ENCODE data around the gene PLA1A.

Gene PLA1A

DNA sequence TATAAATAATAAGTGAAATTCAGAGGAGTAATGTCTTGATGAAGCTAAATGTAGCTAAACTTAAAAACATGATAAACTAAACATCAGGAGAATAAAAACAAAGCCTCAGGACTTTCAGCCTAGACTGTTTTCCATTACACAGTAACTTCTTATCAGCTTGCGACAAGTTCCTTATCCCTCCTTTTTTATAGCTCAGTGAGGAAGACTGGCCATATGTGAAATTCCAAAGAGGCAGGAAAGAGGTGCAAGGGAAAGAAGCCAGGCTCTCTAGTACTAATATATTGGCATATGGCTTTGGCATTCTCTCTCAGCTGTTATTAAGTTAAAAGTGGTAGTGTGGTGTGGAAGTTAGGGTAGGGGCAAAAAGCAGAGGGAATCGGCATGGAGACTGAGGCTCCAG is 75.1 kb downstream of the PLA1A start:
- H3K9ac ChIP-seq = no peak overlapping the region
- no peaks in the 10 kb centered on the region for H3K27me3 ChIP-seq (ENCODE audit: insufficient read depth, low read depth)
- peaks cover 16% of the 10 kb centered on the region for H3K4me1 ChIP-seq (ENCODE audit: low read depth, poor library complexity, severe bottlenecking)
- no peak overlapping the region for H2AFZ ChIP-seq (ENCODE audit: low read depth)
- H3K79me2 ChIP-seq (ENCODE audit: insufficient read depth, low read depth) = peaks cover 17% of the 10 kb centered on the region
- TF ChIP-seq, protein P1, sequence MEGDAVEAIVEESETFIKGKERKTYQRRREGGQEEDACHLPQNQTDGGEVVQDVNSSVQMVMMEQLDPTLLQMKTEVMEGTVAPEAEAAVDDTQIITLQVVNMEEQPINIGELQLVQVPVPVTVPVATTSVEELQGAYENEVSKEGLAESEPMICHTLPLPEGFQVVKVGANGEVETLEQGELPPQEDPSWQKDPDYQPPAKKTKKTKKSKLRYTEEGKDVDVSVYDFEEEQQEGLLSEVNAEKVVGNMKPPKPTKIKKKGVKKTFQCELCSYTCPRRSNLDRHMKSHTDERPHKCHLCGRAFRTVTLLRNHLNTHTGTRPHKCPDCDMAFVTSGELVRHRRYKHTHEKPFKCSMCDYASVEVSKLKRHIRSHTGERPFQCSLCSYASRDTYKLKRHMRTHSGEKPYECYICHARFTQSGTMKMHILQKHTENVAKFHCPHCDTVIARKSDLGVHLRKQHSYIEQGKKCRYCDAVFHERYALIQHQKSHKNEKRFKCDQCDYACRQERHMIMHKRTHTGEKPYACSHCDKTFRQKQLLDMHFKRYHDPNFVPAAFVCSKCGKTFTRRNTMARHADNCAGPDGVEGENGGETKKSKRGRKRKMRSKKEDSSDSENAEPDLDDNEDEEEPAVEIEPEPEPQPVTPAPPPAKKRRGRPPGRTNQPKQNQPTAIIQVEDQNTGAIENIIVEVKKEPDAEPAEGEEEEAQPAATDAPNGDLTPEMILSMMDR (conservative IDR thresholded peaks at IDR 0.05; ENCODE audit: low read depth, low read length) = no peak
- H3K27ac ChIP-seq = no peak overlapping the region
- no peaks in the 10 kb centered on the region for H4K20me1 ChIP-seq (ENCODE audit: insufficient read depth)
- no peak overlapping the region for H3K4me2 ChIP-seq
- H3K36me3 ChIP-seq (ENCODE audit: insufficient read depth) = 0 out of 2 replicates have a peak, but pooled peaks cover 13% of the 10 kb centered on the region
- no peak overlapping the region for H3K4me3 ChIP-seq (IDR thresholded peaks at IDR 0.05; ENCODE audit: insufficient read depth, low read depth, low read length)

DNA sequence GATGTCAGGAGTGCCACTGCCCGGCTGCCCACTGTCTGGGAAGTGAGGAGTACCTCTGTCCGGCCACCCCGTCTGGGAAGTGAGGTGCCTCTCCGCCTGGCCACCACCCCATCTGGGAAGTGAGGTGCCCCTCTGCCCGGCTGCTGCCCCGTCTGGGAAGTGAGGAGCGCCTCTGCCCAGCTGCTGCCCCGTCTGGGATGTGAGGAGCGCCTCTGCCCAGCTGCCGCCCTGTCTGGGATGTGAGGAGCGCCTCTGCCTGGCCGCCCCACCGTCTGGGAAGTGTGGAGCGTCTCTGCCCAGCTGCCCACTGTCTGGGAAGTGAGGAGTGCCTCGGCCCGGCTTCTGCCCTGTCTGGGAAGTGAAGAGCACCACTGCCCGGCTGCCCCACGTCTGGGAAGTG is 76.2 kb downstream of the PLA1A start:
- H3K4me2 ChIP-seq = no peak overlapping the region
- H3K4me3 ChIP-seq (IDR thresholded peaks at IDR 0.05; ENCODE audit: insufficient read depth, low read depth, low read length) = no peak overlapping the region
- H3K4me1 ChIP-seq (ENCODE audit: low read depth, poor library complexity, severe bottlenecking) = peaks cover 19% of the 10 kb centered on the region
- no peak overlapping the region for H2AFZ ChIP-seq (ENCODE audit: low read depth)
- no peak overlapping the region for H3K9ac ChIP-seq
- H4K20me1 ChIP-seq (ENCODE audit: insufficient read depth) = no peaks in the 10 kb centered on the region
- 0 out of 2 replicates have a peak, but pooled peaks cover 13% of the 10 kb centered on the region for H3K36me3 ChIP-seq (ENCODE audit: insufficient read depth)
- H3K79me2 ChIP-seq (ENCODE audit: insufficient read depth, low read depth) = peaks cover 17% of the 10 kb centered on the region
- H3K27me3 ChIP-seq (ENCODE audit: insufficient read depth, low read depth) = no peaks in the 10 kb centered on the region
- H3K27ac ChIP-seq = no peak overlapping the region
- TF ChIP-seq, protein P1 (conservative IDR thresholded peaks at IDR 0.05; ENCODE audit: low read depth, low read length) = no peak

DNA sequence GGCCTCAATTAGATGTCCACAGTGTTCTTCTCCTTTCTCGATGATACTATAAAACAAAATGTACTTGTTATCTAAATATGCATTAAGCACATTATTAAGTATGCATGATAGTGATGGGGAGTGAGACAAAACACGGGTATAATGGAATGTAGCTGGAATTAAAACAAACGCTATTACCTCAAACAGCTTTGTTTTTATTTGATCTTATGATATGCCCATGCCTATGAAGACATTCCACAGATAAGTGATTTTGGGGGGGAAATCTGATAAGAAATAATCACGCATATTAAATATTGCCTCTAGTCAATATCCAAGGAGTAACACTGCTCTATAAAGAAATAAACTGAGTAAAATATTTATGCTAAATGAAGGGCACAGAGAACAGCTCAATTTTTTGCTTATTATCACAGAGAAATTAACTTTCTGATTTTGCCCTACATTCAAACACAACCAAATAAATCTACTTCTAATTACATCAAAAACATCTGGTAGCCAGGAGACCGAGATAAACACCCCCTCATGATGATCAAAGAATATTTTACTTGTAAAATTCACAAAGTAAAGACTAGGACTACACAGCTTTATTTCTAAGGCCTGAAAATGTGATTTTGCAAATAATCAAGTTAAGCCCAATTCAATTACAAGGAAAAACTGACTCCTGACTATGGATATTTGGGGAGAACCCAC is 77.6 kb downstream of the PLA1A start:
- TF ChIP-seq, protein P1 (conservative IDR thresholded peaks at IDR 0.05; ENCODE audit: low read depth, low read length) = no peak
- no peak overlapping the region for H3K27ac ChIP-seq
- no peak overlapping the region for H3K9ac ChIP-seq
- no peaks in the 10 kb centered on the region for H4K20me1 ChIP-seq (ENCODE audit: insufficient read depth)
- 0 out of 2 replicates have a peak, but pooled peaks cover 13% of the 10 kb centered on the region for H3K36me3 ChIP-seq (ENCODE audit: insufficient read depth)
- H2AFZ ChIP-seq (ENCODE audit: low read depth) = no peak overlapping the region
- H3K4me3 ChIP-seq (IDR thresholded peaks at IDR 0.05; ENCODE audit: insufficient read depth, low read depth, low read length) = no peak overlapping the region
- H3K79me2 ChIP-seq (ENCODE audit: insufficient read depth, low read depth) = peaks cover 17% of the 10 kb centered on the region
- H3K4me2 ChIP-seq = peak overlapping the region; percentile 91
- no peaks in the 10 kb centered on the region for H3K27me3 ChIP-seq (ENCODE audit: insufficient read depth, low read depth)
- peaks cover 19% of the 10 kb centered on the region for H3K4me1 ChIP-seq (ENCODE audit: low read depth, poor library complexity, severe bottlenecking)

DNA sequence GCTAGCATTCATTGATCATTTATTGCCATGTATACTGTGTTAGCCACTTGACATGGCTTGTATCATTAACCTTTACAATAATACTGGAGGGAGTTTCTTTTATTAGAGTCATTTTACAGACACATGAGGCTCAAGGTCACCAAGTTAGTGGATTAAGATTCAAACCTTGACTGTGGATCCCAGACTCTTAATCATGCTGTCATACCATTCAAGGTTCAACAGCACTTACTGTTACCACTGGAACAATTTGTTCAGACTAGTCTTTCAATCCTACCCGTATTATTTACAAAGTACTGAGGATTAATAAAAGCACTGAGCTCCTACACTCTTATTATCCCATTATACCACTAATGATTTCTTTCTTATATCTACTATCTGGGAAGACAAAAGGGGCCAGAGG is 78.3 kb downstream of the PLA1A start:
- TF ChIP-seq, protein P1 (conservative IDR thresholded peaks at IDR 0.05; ENCODE audit: low read depth, low read length) = no peak
- H3K79me2 ChIP-seq (ENCODE audit: insufficient read depth, low read depth) = peaks cover 17% of the 10 kb centered on the region

More for the DNA sequence above, 78.3 kb downstream of the PLA1A start:
- H2AFZ ChIP-seq (ENCODE audit: low read depth) = no peak overlapping the region
- peak overlapping the region; percentile 19 for H3K4me3 ChIP-seq (IDR thresholded peaks at IDR 0.05; ENCODE audit: insufficient read depth, low read depth, low read length)
- H3K36me3 ChIP-seq (ENCODE audit: insufficient read depth) = 0 out of 2 replicates have a peak, but pooled peaks cover 13% of the 10 kb centered on the region
- H3K27me3 ChIP-seq (ENCODE audit: insufficient read depth, low read depth) = no peaks in the 10 kb centered on the region
- H3K4me1 ChIP-seq (ENCODE audit: low read depth, poor library complexity, severe bottlenecking) = peaks cover 23% of the 10 kb centered on the region
- peak overlapping the region; percentile 93; the same call in 1 of the 2 replicates for H3K9ac ChIP-seq
- H3K27ac ChIP-seq = peak overlapping the region; percentile 93; the same call in 1 of the 2 replicates
- peak overlapping the region; percentile 91 for H3K4me2 ChIP-seq
- no peaks in the 10 kb centered on the region for H4K20me1 ChIP-seq (ENCODE audit: insufficient read depth)
